GM12878 (cell line): Measurements from ENCODE around the gene RTF2. TPM values are rescaled to one million over a fixed set of nuclear protein-coding genes. Genes with fewer than 3 reads are reported as not detected.

Experiments
- ATAC-seq: fragments of 200-7000 bp; cut with Tn5 transposase; 3 replicates; pipeline ENCODE4 v1.9.1; 2020; ENCODE audit warnings: mild to moderate bottlenecking, moderate library complexity
- BruUV-seq: library from RNA; stranded (reverse); fragments of 400-500 nt; replicated peaks from 2 replicates; lab custom pipeline; 2021; lab: Mats Ljungman, UMichigan
- CTCF ChIA-PET: fragments of 300-600 bp; sonication (Branson Sonifier 250); formaldehyde crosslinking; extraction: SDS; loops from one replicate; lab custom pipeline; 2021; ENCODE audit warnings: inconsistent platforms; lab: Yijun Ruan, JAX
- POLR2A ChIA-PET: fragments of 350-600 bp; formaldehyde crosslinking; extraction: SDS; loops from one replicate; lab custom pipeline; 2021; ENCODE audit warnings: inconsistent platforms; lab: Charles Lee
- RAD21 ChIA-PET: fragments of 300-600 bp; sonication (Branson Sonifier 250); formaldehyde crosslinking; loops from one replicate; lab custom pipeline; 2023; ENCODE audit warnings: antibody characterized with exemption; ENCODE audit not compliant: unreplicated experiment; lab: Charles Lee
- SMC1A ChIA-PET: fragments of 300-600 bp; sonication (Branson Sonifier 250); formaldehyde crosslinking; loops from one replicate; lab custom pipeline; 2023; ENCODE audit not compliant: unreplicated experiment, uncharacterized antibody; lab: Charles Lee
- DNase-seq: peaks from one replicate; pipeline ENCODE4 v3.0.0-alpha.2; 2011; ENCODE audit warnings: low read depth, low spot score
- FAIRE-seq: peaks from 3 replicates; lab custom pipeline; 2011; peaks lifted over from hg19 to GRCh38; lab: Jason Lieb, UNC
- H2AFZ ChIP-seq: 2 replicates; pipeline ENCODE4 v1.6.0; 2011; ENCODE audit warnings: low read depth, low read length, control low read depth; ENCODE audit not compliant: control insufficient read depth
- H3K27ac ChIP-seq: 2 replicates; pipeline ENCODE4 v1.5.1; 2011; ENCODE audit warnings: control low read depth; ENCODE audit not compliant: control insufficient read depth, insufficient read depth
- H3K27me3 ChIP-seq, 2 experiments: replicated peaks in 1 of 2; 2 replicates each; pipeline versions ENCODE4 v1.6.0 to v1.6.1; 2011; ENCODE audit warnings: low read length in 1 of 2; ENCODE audit not compliant: control insufficient read depth in 2 of 2, insufficient read depth in 2 of 2
- H3K36me3 ChIP-seq, 2 experiments: 2 replicates each; pipeline ENCODE4 v1.5.1; 2011; ENCODE audit warnings: low read length in 1 of 2; ENCODE audit not compliant: control insufficient read depth in 2 of 2, insufficient read depth in 2 of 2
- H3K4me1 ChIP-seq: 2 replicates; pipeline ENCODE4 v1.6.1; 2011; ENCODE audit warnings: mild to moderate bottlenecking, low read length, moderate library complexity, mixed read lengths; ENCODE audit not compliant: control insufficient read depth, insufficient read depth
- H3K4me2 ChIP-seq: 2 replicates; pipeline ENCODE4 v1.6.0; 2011; ENCODE audit warnings: control low read depth; ENCODE audit not compliant: control insufficient read depth, insufficient read depth
- H3K4me3 ChIP-seq: fragments of 200-600 bp; sonication (generic); 2 replicates; pipeline ENCODE4 v1.5.1; 2016
- H3K79me2 ChIP-seq: 2 replicates; pipeline ENCODE4 v1.6.0; 2011; ENCODE audit warnings: low read length; ENCODE audit not compliant: control insufficient read depth, insufficient read depth
- H3K9ac ChIP-seq: 2 replicates; pipeline ENCODE4 v1.8.0; 2011; ENCODE audit warnings: low read length, control low read depth, mixed read lengths; ENCODE audit not compliant: control insufficient read depth, insufficient read depth
- H3K9me3 ChIP-seq: replicated peaks from 3 replicates; pipeline ENCODE4 v1.5.1; 2011; ENCODE audit warnings: mild to moderate bottlenecking, low read length; ENCODE audit not compliant: control insufficient read depth, insufficient read depth
- H4K20me1 ChIP-seq: 2 replicates; pipeline ENCODE4 v1.6.0; 2011; ENCODE audit not compliant: control insufficient read depth, insufficient read depth
- KDM1A ChIP-seq: fragments of 200-600 bp; sonication (generic); IDR thresholded peaks from 2 replicates; pipeline ENCODE4 v1.6.1; 2016; ENCODE audit warnings: borderline replicate concordance
- MEF2A ChIP-seq: IDR thresholded peaks from 2 replicates; pipeline ENCODE4 v1.6.1; 2011; ENCODE audit warnings: low read depth, mild to moderate bottlenecking, low read length, moderate library complexity; ENCODE audit not compliant: insufficient read depth
- MTA2 ChIP-seq: fragments of 450-650 bp; IDR thresholded peaks from 2 replicates; pipeline ENCODE4 v1.6.1; 2016; ENCODE audit warnings: low read depth, mild to moderate bottlenecking, moderate library complexity
- RFX5 ChIP-seq: IDR thresholded peaks from 2 replicates; pipeline ENCODE4 v1.6.1; 2011; ENCODE audit warnings: low read depth, low read length, improper control_type of control experiment
- SIN3A ChIP-seq: IDR thresholded peaks from 2 replicates; pipeline ENCODE4 v1.6.1; 2012; ENCODE audit warnings: low read depth, low read length, improper control_type of control experiment
- SIX5 ChIP-seq: IDR thresholded peaks from 2 replicates; pipeline ENCODE4 v1.6.1; 2011; ENCODE audit warnings: mild to moderate bottlenecking, low read depth, low read length, moderate library complexity; ENCODE audit not compliant: severe bottlenecking
- SP1 ChIP-seq: IDR thresholded peaks from one replicate; pipeline ENCODE4 v1.6.1; 2011; ENCODE audit warnings: low read depth, low read length
- TCF12 ChIP-seq: IDR thresholded peaks from 2 replicates; pipeline ENCODE4 v1.6.1; 2011; ENCODE audit warnings: low read depth, mild to moderate bottlenecking, low read length
- YBX1 ChIP-seq: fragments of 450-650 bp; IDR thresholded peaks from 2 replicates; pipeline ENCODE4 v1.6.1; 2016; ENCODE audit warnings: antibody characterized with exemption
- ZNF384 ChIP-seq: IDR thresholded peaks from 2 replicates; pipeline ENCODE4 v1.6.1; 2012; ENCODE audit warnings: low read depth, mild to moderate bottlenecking, low read length, improper control_type of control experiment, borderline replicate concordance
- ZNF622 ChIP-seq: fragments of 450-650 bp; IDR thresholded peaks from 2 replicates; pipeline ENCODE4 v1.6.1; 2017; ENCODE audit warnings: mild to moderate bottlenecking, inconsistent platforms
- ZZZ3 ChIP-seq: IDR thresholded peaks from 2 replicates; pipeline ENCODE4 v1.6.1; 2011; ENCODE audit warnings: low read depth; ENCODE audit not compliant: control insufficient read depth, insufficient read length
- WGBS: methylation state at CpG from one replicate; pipeline ENCODE4 v1.1.6; 2016; ENCODE audit warnings: low lambda C conversion rate; ENCODE audit not compliant: insufficient replicate concordance, insufficient coverage; ENCODE audit errors: missing lambda C conversion rate; 5-methylcytosine and 5-hydroxymethylcytosine counted together
- in situ Hi-C: fragments of 300-500 bp; cut with MboI; formaldehyde crosslinking; loops from 9 replicates; pipeline ENCODE4 v1.14.3; 2018; ENCODE audit warnings: mixed read lengths
- intact Hi-C: fragments of 100-400 bp; cut with micrococcal nuclease; formaldehyde crosslinking; loops from one replicate; pipeline ENCODE4 v1.14.2; 2022; ENCODE audit not compliant: unreplicated experiment
- polyA plus RNA-seq, 11 experiments: library from polyadenylated mRNA; depleted of rRNA in 4 of 11; unstranded in 6 of 11; stranded (reverse) in 5 of 11; fragments of >200 nt; fragmentation: Nextera tagmentation in 4 of 11; fragmentation: Illumina TruSeq in 1 of 11; extraction: Ambion mirVana in 4 of 11; extraction: Trizol in 1 of 11; gene quantifications; 1 replicate in 1 of 11; 2 replicates in 10 of 11; pipeline versions ENCODE4 v1.2.1 to v1.2.3, GENCODE V29; 2011 to 2016; ENCODE audit warnings: inconsistent platforms in 2 of 11, missing spikeins in 2 of 11, low read depth in 1 of 11
- total RNA-seq, 4 experiments: library from RNA; depleted of rRNA in 3 of 4; stranded (reverse); fragments of >200 nt in 3 of 4; fragmentation: Illumina TruSeq in 1 of 4; extraction: Trizol in 1 of 4; gene quantifications; 2 replicates each; pipeline versions ENCODE4 v1.2.1 to v1.2.3, GENCODE V29; 2013 to 2021
- TF ChIP-seq, protein P1 (sequence below): fragments of 450-650 bp; IDR thresholded peaks from 2 replicates; pipeline ENCODE4 v1.6.1; 2016; ENCODE audit warnings: mild to moderate bottlenecking
- TF ChIP-seq, protein P2 (sequence below): IDR thresholded peaks from 2 replicates; pipeline ENCODE4 v1.6.1; 2012; ENCODE audit warnings: improper control_type of control experiment, low read depth, low read length; ENCODE audit not compliant: insufficient replicate concordance

Gene RTF2
- total and polyA plus RNA-seq, 10 of the 15 experiments (the other 5 are each of a cell fraction or from before 2014, with no cell fraction given) = 66.2 to 133 (median 82.9) TPM

DNA sequence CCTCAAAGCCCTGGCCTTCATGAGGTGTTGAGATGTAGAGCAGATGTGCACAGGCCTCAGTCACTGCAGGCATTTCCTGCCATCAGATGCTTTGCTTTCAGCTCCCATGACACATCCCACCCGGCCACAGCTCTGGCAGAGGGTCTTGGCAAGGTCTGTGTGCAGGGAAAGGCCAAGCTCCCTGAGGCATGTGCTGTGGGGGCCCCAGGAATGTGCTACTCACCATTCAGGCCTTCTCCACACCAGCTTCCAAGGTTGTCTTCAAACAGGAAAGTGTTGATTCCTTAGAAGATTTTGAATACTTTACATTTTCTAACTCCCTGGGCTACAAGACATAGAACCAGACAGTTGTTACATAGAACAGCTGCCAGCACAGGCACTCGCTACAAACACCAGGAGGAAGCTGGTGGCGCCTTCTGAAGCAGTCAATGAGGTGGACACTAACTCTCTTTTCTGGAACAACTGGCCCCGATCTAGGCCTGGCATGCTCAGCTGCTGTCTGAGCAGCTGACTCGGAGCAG, 28.6 kb upstream of the RTF2 start:
- Histone ChIP-seq H3K27me3 (no peaks in the 10 kb centered on the region), H3K27ac (no peak overlapping the region), H3K9me3 (no peaks in the 10 kb centered on the region), H3K4me2 (peak overlapping the region; percentile 4; the same call in 1 of the 2 replicates), H3K4me1 (peaks cover 20% of the 10 kb centered on the region), H4K20me1 (no peaks in the 10 kb centered on the region), H3K4me3 (no peak overlapping the region), H3K36me3 (no peaks in the 10 kb centered on the region), H3K79me2 (no peaks in the 10 kb centered on the region), H2AFZ (no peak overlapping the region), H3K9ac (no peak overlapping the region)
- DNase-seq (no peak), FAIRE-seq (no peak), ATAC-seq (peak; percentile 14; the same call in 2 of the 3 replicates)
- in situ Hi-C loops = no loop called here
- SMC1A ChIA-PET = interaction anchor here (1.1 to 1.8 kb wide), 4 partner anchors 9 to 15 kb away, joined by 3 to 5 read pairs (median 4); no protein-coding TSS in a partner anchor
- 50% methylated on average over 5 of the region's 5 CpGs for WGBS
- TF ChIP-seq, protein P1, sequence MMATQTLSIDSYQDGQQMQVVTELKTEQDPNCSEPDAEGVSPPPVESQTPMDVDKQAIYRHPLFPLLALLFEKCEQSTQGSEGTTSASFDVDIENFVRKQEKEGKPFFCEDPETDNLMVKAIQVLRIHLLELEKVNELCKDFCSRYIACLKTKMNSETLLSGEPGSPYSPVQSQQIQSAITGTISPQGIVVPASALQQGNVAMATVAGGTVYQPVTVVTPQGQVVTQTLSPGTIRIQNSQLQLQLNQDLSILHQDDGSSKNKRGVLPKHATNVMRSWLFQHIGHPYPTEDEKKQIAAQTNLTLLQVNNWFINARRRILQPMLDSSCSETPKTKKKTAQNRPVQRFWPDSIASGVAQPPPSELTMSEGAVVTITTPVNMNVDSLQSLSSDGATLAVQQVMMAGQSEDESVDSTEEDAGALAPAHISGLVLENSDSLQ = no peak
- TF ChIP-seq ZNF622 = no peak
- no peak for TF ChIP-seq ZNF384
- TF ChIP-seq YBX1 = no peak
- TF ChIP-seq TCF12 = no peak
- TF ChIP-seq SP1 = no peak
- no peak for TF ChIP-seq KDM1A
- TF ChIP-seq SIX5 = no peak
- TF ChIP-seq MEF2A = no peak
- TF ChIP-seq, protein P2, sequence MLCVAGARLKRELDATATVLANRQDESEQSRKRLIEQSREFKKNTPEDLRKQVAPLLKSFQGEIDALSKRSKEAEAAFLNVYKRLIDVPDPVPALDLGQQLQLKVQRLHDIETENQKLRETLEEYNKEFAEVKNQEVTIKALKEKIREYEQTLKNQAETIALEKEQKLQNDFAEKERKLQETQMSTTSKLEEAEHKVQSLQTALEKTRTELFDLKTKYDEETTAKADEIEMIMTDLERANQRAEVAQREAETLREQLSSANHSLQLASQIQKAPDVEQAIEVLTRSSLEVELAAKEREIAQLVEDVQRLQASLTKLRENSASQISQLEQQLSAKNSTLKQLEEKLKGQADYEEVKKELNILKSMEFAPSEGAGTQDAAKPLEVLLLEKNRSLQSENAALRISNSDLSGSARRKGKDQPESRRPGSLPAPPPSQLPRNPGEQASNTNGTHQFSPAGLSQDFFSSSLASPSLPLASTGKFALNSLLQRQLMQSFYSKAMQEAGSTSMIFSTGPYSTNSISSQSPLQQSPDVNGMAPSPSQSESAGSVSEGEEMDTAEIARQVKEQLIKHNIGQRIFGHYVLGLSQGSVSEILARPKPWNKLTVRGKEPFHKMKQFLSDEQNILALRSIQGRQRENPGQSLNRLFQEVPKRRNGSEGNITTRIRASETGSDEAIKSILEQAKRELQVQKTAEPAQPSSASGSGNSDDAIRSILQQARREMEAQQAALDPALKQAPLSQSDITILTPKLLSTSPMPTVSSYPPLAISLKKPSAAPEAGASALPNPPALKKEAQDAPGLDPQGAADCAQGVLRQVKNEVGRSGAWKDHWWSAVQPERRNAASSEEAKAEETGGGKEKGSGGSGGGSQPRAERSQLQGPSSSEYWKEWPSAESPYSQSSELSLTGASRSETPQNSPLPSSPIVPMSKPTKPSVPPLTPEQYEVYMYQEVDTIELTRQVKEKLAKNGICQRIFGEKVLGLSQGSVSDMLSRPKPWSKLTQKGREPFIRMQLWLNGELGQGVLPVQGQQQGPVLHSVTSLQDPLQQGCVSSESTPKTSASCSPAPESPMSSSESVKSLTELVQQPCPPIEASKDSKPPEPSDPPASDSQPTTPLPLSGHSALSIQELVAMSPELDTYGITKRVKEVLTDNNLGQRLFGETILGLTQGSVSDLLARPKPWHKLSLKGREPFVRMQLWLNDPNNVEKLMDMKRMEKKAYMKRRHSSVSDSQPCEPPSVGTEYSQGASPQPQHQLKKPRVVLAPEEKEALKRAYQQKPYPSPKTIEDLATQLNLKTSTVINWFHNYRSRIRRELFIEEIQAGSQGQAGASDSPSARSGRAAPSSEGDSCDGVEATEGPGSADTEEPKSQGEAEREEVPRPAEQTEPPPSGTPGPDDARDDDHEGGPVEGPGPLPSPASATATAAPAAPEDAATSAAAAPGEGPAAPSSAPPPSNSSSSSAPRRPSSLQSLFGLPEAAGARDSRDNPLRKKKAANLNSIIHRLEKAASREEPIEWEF = no peak
- no peak for TF ChIP-seq MTA2
- no peak for TF ChIP-seq RFX5
- no peak for TF ChIP-seq ZZZ3
- TF ChIP-seq SIN3A = no peak
- BruUV-seq = no TSS peak
- CTCF ChIA-PET = interaction anchor here (0.5 to 1.3 kb wide), 2 partner anchors 13 to 75 kb away, joined by 3 read pairs; no protein-coding TSS in a partner anchor
- POLR2A ChIA-PET = interaction anchor here (1.4 to 2.1 kb wide), 2 partner anchors 15 kb away, joined by 3 to 11 read pairs; no protein-coding TSS in a partner anchor
- intact Hi-C loops = no loop called here
- RAD21 ChIA-PET = interaction anchor here (1.1 kb wide), 1 partner anchor 14 kb away, joined by 3 read pairs; no protein-coding TSS in a partner anchor
